ENCODE results near the gene E2F6.

The E2F6 gene, protein sequence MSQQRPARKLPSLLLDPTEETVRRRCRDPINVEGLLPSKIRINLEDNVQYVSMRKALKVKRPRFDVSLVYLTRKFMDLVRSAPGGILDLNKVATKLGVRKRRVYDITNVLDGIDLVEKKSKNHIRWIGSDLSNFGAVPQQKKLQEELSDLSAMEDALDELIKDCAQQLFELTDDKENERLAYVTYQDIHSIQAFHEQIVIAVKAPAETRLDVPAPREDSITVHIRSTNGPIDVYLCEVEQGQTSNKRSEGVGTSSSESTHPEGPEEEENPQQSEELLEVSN

DNA sequence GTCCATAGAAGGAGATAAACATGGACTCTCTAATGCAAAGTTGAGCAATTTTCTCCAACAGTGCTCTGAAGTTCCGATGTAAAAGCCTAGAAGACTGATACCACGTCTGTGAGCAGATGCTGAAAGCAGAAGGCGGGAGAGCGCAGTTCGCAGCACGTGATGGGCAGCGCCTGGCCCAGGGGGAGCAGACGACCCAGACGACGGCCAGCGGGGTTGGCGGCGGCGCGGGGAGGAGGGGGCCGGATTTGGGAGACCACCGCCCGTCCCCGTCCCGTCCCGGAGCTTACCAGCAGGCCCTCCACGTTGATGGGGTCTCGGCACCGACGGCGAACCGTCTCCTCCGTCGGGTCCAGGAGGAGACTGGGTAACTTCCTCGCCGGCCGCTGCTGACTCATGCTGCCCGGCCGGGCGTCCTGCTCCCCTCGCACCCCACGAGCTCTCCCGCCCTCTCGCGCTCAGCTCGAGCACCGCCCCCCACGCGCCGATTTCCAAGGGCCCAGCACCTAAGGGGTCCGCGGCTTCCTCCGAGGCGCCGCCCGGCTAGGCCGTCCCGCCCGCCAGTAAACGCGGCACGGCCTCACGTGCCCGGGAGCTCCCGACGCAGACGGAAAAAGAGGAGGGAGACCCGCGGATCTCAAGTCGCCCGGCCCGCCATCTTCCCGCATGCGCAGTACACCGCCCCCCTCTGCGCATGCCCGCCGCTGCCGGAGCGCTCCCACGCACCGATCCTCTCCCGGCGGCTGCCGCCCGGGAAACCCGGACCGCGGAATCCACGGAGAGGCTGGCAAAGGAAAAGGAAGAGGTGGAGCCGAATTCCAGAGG lies at the start of gene E2F6:
Gene E2F6, minus strand, starts transcription at position 677 of the 822 bp plus-strand sequence. Its CDS starts 282 bp downstream, at position 395.
- peak; percentile 92 for DNase-seq

DNA sequence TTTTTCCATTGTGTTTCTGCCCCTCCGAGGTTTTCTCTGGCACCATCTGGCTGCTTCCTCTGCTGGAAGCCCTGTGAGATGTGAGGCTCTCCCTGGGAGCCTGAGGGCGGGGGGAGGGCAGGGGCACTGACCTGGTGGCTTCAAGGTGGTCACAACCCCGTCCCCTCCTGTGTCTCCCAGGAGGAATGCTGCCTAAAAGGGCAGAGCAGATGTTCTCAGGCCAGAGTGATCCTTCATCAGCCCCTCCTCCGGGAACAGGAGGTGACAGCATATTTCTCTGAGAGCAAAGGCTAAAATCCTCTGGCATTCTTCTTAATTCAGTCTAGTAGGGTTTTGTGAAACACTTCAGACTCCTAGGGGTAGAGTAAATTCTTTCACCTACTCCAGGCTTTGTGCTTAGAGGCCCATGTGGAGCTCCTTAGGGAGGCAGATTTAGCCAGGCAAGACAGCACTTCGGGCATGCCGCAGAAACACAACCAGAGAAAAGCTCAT lies 49.6 kb upstream of the E2F6 start:
- DNase-seq = no peak

DNA sequence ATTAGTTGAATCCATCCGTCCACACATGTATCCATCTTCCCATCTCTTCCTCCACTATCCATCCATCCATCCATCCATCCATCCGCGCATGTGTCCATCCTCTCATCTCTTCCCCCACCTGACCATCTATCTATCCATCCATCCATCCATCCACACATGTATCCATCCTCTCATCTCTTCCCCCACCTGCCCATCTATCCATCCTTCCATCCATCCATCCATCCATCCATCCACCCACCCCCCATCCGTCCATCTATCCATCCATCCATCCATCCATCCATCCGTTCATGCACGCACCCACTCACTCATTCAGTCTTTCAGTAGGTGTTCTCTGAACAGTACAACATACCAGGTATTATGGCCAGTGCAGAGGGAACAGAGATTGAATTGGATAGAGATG lies 48.9 kb upstream of the E2F6 start:
- no peak for DNase-seq

GRCh38 chr2:11514081-11514730 lies 48.2 kb upstream of the E2F6 start:
- DNase-seq = no peak

- no peak for DNase-seq
Observed at GRCh38 chr2:11513319-11513718, 47.4 kb upstream of the E2F6 start.

DNA sequence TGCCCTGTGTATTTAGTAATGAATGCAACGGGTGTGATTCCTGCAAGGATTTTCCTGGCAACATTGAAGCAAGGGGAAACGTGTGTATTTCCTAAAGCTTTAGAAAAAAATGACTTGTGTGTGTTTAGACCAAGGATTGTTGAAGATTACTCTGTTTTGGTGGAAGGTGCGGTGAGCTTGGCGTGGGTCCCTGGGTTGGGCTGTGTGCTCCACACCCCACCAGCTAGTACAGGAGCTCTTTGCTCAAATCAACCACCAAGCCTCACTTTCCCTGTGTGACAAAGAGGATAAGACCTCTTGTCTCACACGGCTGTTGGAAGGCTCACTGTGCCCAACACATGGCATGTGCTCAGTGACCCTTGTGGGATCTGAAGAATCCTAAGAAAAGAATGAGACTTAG lies 46.5 kb upstream of the E2F6 start:
- no peak for DNase-seq

GRCh38 chr2:11509657-11510360 lies 43.8 kb upstream of the E2F6 start:
- DNase-seq = no peak

DNA sequence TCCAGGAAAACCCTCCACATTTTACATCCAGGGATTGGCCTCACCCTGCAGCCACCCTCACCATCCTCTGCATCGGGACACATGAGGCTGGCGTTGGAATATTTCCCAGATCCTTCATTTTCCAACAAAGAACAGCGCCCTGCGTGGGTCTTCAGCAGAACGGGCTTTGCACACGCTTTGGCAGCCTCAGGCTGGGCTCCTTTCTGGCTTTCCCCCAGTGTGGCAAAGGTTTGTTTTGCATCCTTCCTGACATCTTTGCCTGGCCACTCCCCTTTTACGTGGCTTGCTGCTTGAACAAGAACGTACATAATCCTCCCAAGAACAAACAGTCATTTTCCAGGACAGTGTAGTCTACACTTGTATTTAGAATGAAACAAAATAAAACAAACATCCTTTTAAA lies 42.3 kb upstream of the E2F6 start:
- no peak for DNase-seq

- DNase-seq = no peak
Observed at GRCh38 chr2:11507517-11507916, 41.6 kb upstream of the E2F6 start.

- no peak for DNase-seq
Observed at GRCh38 chr2:11506611-11506969, 40.6 kb upstream of the E2F6 start.

GRCh38 chr2:11505652-11506610 lies 40.0 kb upstream of the E2F6 start:
- no peak for DNase-seq

- no peak for DNase-seq
Observed at GRCh38 chr2:11503354-11503927, 37.5 kb upstream of the E2F6 start.

DNA sequence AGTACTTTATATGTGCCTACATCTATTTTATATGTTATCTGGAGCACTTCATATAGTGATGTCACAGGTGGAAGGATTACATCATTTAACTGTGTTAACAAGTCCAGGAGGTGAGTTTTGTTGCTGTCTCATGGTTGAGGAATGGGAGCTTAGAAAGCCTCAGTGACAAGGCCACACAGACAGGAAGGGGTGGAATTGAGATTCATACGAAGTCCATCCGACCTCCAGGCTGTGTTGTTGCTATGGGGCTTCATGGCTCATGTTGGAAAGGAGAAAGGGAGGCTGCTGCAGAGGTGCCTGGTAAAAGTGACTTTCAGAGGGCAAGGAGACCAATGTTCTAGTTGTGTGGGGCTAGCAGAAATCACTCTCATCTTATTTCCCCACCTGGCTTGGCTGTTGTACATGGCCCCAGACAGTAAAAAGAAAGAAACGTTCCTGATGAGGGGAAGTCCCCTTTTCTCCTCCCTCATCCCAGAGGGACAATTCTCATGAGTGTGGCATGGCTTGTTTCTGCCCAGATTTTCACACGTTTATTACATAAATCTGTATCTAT lies 36.9 kb upstream of the E2F6 start:
- DNase-seq = no peak

GRCh38 chr2:11500702-11501303 lies 34.8 kb upstream of the E2F6 start:
- no peak for DNase-seq

DNA sequence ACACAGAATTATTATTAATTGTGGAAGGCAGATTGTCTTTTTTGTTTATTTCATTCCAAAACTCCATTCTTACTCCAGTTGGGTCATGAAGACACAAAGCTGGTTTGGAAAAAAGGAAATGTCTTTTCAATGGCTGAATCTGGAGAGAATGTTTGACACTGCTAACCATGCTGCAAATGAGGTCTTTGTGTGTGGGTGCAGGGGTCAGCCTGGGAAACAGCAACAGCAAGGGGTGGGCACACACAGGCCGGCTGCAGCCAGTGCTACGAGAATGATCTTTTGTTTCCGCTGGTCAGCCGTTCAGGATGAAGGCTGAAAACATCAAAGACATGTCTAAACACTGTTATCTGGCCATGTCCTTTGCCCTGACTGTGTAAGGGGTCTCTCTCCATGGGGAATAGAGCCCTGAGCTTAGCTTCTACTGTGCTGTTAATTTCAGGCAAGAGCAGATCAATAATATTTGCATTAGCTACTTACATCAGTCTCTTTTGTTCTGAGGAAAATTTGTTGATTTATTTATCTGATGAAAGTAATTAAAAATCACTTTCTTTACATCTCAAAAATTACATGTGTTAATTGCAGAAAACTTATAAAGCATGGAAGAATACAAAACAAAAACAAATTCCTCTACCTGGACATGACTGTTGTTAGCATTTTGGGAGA lies 33.3 kb upstream of the E2F6 start:
- DNase-seq = no peak

GRCh38 chr2:11498543-11499034 lies 32.6 kb upstream of the E2F6 start:
- DNase-seq = no peak

DNA sequence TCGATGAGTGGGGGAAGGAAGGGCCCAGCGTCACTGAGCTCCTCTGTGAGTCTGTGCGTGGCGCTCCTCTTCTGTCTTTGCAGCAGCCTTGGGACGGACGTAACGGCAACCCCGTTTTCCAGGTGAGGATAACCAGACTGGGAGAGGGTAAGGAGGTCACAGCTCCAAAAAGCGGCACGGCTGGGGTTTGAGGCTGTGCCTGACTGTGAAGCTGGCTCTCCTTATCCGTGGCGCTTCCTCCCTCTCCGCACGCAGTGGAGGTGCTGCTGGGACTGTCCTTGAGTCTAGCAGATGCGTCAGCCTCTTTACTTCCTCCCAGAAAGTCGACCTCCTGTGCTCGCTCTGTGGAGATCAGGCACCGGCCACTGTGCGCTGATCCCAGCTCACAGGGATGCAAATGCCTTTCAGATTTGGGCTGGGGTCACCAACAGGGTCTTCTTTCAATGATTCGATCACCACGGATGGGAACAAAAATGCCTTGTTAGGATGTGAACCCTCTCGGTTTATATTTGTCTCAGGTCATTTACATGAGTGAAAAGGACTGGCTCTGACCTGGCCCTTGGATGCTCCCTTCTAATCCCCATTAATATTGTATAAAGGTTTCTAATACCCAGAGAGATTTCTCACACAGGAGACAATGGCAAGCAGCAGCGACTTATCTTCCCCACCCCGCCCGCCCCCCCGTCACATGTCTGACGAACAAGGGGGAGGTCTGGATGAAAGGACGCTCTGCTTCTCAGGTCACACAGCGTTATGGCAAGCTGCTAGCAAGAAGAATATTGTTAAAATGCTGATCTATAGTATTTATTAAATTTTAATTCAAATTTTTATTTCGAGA lies 30.1 kb upstream of the E2F6 start:
- DNase-seq = no peak

- no peak for DNase-seq
Observed at GRCh38 chr2:11494310-11494709, 28.3 kb upstream of the E2F6 start.

GRCh38 chr2:11493282-11493681 lies 27.3 kb upstream of the E2F6 start:
- DNase-seq = no peak
